ENCODE data around the gene HIBADH. TPM values are rescaled to one million over a fixed set of nuclear protein-coding genes. Genes with fewer than 3 reads are reported as not detected.
"Not testable (repeated sequence)": the region's sequence is repeated elsewhere in the genome, so short reads cannot be mapped to it uniquely, and the experiment has no call there.

Gene HIBADH
- total RNA-seq, 2 experiments from 2014 or later: 19.2 to 24.0 TPM

GRCh38 chr7:27640884-27641574 is 21.7 kb downstream of the HIBADH start:
- intact Hi-C loops (cut with micrococcal nuclease; ENCODE audit: unreplicated experiment): no loop called here
- no peak for DNase-seq (ENCODE audit: low spot score)
- Histone ChIP-seq H4K20me1 (ENCODE audit: insufficient read depth, low read length) (no peaks in the 10 kb centered on the region), H3K4me3 (ENCODE audit: low read depth, low read length, poor library complexity, severe bottlenecking) (no peak overlapping the region), H3K36me3 (ENCODE audit: insufficient read depth, low read length) (peaks cover 4% of the 10 kb centered on the region), H3K79me2 (ENCODE audit: insufficient read depth, low read depth, low read length) (no peaks in the 10 kb centered on the region), H2AFZ (ENCODE audit: low read length) (no peak overlapping the region), H3K4me1 (ENCODE audit: insufficient read depth, low read length, poor library complexity, severe bottlenecking) (no peaks in the 10 kb centered on the region), H3K9me2 (ENCODE audit: insufficient read depth, low read length) (no peaks in the 10 kb centered on the region), H3K27ac (ENCODE audit: low read depth, low read length, poor library complexity, severe bottlenecking) (no peak overlapping the region), H3K4me2 (ENCODE audit: low read length) (no peak overlapping the region), H3K9me3 (ENCODE audit: low read length) (no peaks in the 10 kb centered on the region)
- ChIA-PET CTCF (ENCODE audit: unreplicated experiment) (no interaction called here), POLR2A (interaction anchor here (0.6 to 0.9 kb wide), 3 partner anchors 36 to 1206 kb away, joined by 3 to 6 read pairs (median 5); no protein-coding TSS in a partner anchor)
- BruUV-seq (replicated peaks): no TSS peak
- TF ChIP-seq EZH2phosphoT487 (IDR thresholded peaks at IDR 0.05; ENCODE audit: borderline replicate concordance, low read depth, low read length): no peak

GRCh38 chr7:27639851-27640250 is 22.8 kb downstream of the HIBADH start:
- BruUV-seq (replicated peaks): no TSS peak
- intact Hi-C loops (cut with micrococcal nuclease; ENCODE audit: unreplicated experiment): no loop called here
- H3K9me3 ChIP-seq (ENCODE audit: low read length): no peaks in the 10 kb centered on the region
- H3K4me2 ChIP-seq (ENCODE audit: low read length): no peak overlapping the region
- H2AFZ ChIP-seq (ENCODE audit: low read length): no peak overlapping the region
- H3K4me1 ChIP-seq (ENCODE audit: insufficient read depth, low read length, poor library complexity, severe bottlenecking): no peaks in the 10 kb centered on the region
- POLR2A ChIA-PET: interaction anchor here (1.0 kb wide), 1 partner anchor 11 kb away, joined by 3 read pairs; no protein-coding TSS in a partner anchor
- no peak for TF ChIP-seq EZH2phosphoT487 (IDR thresholded peaks at IDR 0.05; ENCODE audit: borderline replicate concordance, low read depth, low read length)
- no peak for TF ChIP-seq CTCF (conservative IDR thresholded peaks at IDR 0.05; ENCODE audit: low read length)
- H3K36me3 ChIP-seq (ENCODE audit: insufficient read depth, low read length): peaks cover 9% of the 10 kb centered on the region
- CTCF ChIA-PET (ENCODE audit: unreplicated experiment): no interaction called here
- no peaks in the 10 kb centered on the region for H3K9me2 ChIP-seq (ENCODE audit: insufficient read depth, low read length)
- no peaks in the 10 kb centered on the region for H4K20me1 ChIP-seq (ENCODE audit: insufficient read depth, low read length)
- no peak overlapping the region for H3K27ac ChIP-seq (ENCODE audit: low read depth, low read length, poor library complexity, severe bottlenecking)
- no peaks in the 10 kb centered on the region for H3K79me2 ChIP-seq (ENCODE audit: insufficient read depth, low read depth, low read length)
- no peak overlapping the region for H3K4me3 ChIP-seq (ENCODE audit: low read depth, low read length, poor library complexity, severe bottlenecking)
- no peak for DNase-seq (ENCODE audit: low spot score)

- H3K36me3 ChIP-seq (ENCODE audit: insufficient read depth, low read length): peaks cover 11% of the 10 kb centered on the region
- DNase-seq (ENCODE audit: low spot score); H3K9me3 ChIP-seq (ENCODE audit: low read length); CTCF ChIA-PET (ENCODE audit: unreplicated experiment); H3K4me2 ChIP-seq (ENCODE audit: low read length); intact Hi-C loops (cut with micrococcal nuclease; ENCODE audit: unreplicated experiment); H3K4me1 ChIP-seq (ENCODE audit: insufficient read depth, low read length, poor library complexity, severe bottlenecking); H3K4me3 ChIP-seq (ENCODE audit: low read depth, low read length, poor library complexity, severe bottlenecking); H3K27ac ChIP-seq (ENCODE audit: low read depth, low read length, poor library complexity, severe bottlenecking); H3K9me2 ChIP-seq (ENCODE audit: insufficient read depth, low read length); BruUV-seq (replicated peaks); H2AFZ ChIP-seq (ENCODE audit: low read length); H4K20me1 ChIP-seq (ENCODE audit: insufficient read depth, low read length); H3K79me2 ChIP-seq (ENCODE audit: insufficient read depth, low read depth, low read length): not testable (repeated sequence)
- POLR2A ChIA-PET: interaction anchor here (1.0 kb wide), 1 partner anchor 10 kb away, joined by 3 read pairs; no protein-coding TSS in a partner anchor
Observed at GRCh38 chr7:27639048-27639447, 23.6 kb downstream of the HIBADH start.
